ENCODE data around the gene UMPS.
A peak's percentile ranks its signal among the peaks of the same experiment; 100 is the strongest.
"Not testable (repeated sequence)": the region's sequence is repeated elsewhere in the genome, so short reads cannot be mapped to it uniquely, and the experiment has no call there.

UMPS gene

GRCh38 chr3:124781476-124782376, 51.5 kb downstream of the UMPS start:
- Histone ChIP-seq H3K4me1 (peaks cover 34% of the 10 kb centered on the region), H3K36me3 (peaks cover 5% of the 10 kb centered on the region; the same call in 1 of the 2 replicates), H3K9me3 (no peaks in the 10 kb centered on the region; the same call in 1 of the 2 replicates), H3K27me3 (no peaks in the 10 kb centered on the region), H3K4me3 (ENCODE audit: low read depth, low read length) (no peak overlapping the region)
- no peak for TF ChIP-seq CTCF (IDR thresholded peaks at IDR 0.05; ENCODE audit: low read depth, low read length)
- no peak for DNase-seq

GRCh38 chr3:124782377-124782712, 52.1 kb downstream of the UMPS start:
- H3K27me3 ChIP-seq; H3K36me3 ChIP-seq; DNase-seq; H3K9me3 ChIP-seq; H3K4me3 ChIP-seq (ENCODE audit: low read depth, low read length): not testable (repeated sequence)
- peaks cover 34% of the 10 kb centered on the region for H3K4me1 ChIP-seq

- Histone ChIP-seq H3K27me3 (no peaks in the 10 kb centered on the region), H3K4me3 (ENCODE audit: low read depth, low read length) (no peak overlapping the region), H3K36me3 (peaks cover 5% of the 10 kb centered on the region; the same call in 1 of the 2 replicates), H3K9me3 (no peaks in the 10 kb centered on the region; the same call in 1 of the 2 replicates), H3K4me1 (peaks cover 35% of the 10 kb centered on the region)
- TF ChIP-seq CTCF (IDR thresholded peaks at IDR 0.05; ENCODE audit: low read depth, low read length), result no peak
- DNase-seq, result no peak
These were observed 53.4 kb downstream of the UMPS start for GRCh38 chr3:124783696-124784095.

- no peak for DNase-seq
These were observed 54.6 kb downstream of the UMPS start for GRCh38 chr3:124784686-124785382.

GRCh38 chr3:124785973-124786372, 55.7 kb downstream of the UMPS start:
- no peak for DNase-seq
- Histone ChIP-seq H3K4me1 (peaks cover 29% of the 10 kb centered on the region), H3K4me3 (ENCODE audit: low read depth, low read length) (no peak overlapping the region), H3K9me3 (no peaks in the 10 kb centered on the region; the same call in 1 of the 2 replicates), H3K27me3 (no peaks in the 10 kb centered on the region), H3K36me3 (peaks cover 5% of the 10 kb centered on the region; the same call in 1 of the 2 replicates)
- no peak for TF ChIP-seq CTCF (IDR thresholded peaks at IDR 0.05; ENCODE audit: low read depth, low read length)

More at GRCh38 chr3:124784686-124785382, 54.6 kb downstream of the UMPS start:
- Histone ChIP-seq H3K4me3 (ENCODE audit: low read depth, low read length) (no peak overlapping the region), H3K36me3 (peaks cover 5% of the 10 kb centered on the region; the same call in 1 of the 2 replicates), H3K9me3 (no peaks in the 10 kb centered on the region; the same call in 1 of the 2 replicates), H3K4me1 (peaks cover 35% of the 10 kb centered on the region), H3K27me3 (no peaks in the 10 kb centered on the region)
- TF ChIP-seq CTCF (IDR thresholded peaks at IDR 0.05; ENCODE audit: low read depth, low read length), result no peak

GRCh38 chr3:124786511-124787241, 56.4 kb downstream of the UMPS start:
- H3K9me3 ChIP-seq, result no peaks in the 10 kb centered on the region; the same call in 1 of the 2 replicates
- peaks cover 23% of the 10 kb centered on the region for H3K4me1 ChIP-seq
- peak; percentile 34; the same call in 1 of the 2 replicates for TF ChIP-seq CTCF (IDR thresholded peaks at IDR 0.05; ENCODE audit: low read depth, low read length)
- H3K27me3 ChIP-seq, result no peaks in the 10 kb centered on the region
- H3K36me3 ChIP-seq, result peaks cover 5% of the 10 kb centered on the region; the same call in 1 of the 2 replicates
- H3K4me3 ChIP-seq (ENCODE audit: low read depth, low read length), result no peak overlapping the region
- DNase-seq, result no peak

All from BE2C (cell line).